ENCODE measurements around the gene ASTN1. TPM values are rescaled to one million over a fixed set of nuclear protein-coding genes. Genes with fewer than 3 reads are reported as not detected.

ASTN1 gene
- total RNA-seq, 6 experiments from 2014 or later: not detected

DNA sequence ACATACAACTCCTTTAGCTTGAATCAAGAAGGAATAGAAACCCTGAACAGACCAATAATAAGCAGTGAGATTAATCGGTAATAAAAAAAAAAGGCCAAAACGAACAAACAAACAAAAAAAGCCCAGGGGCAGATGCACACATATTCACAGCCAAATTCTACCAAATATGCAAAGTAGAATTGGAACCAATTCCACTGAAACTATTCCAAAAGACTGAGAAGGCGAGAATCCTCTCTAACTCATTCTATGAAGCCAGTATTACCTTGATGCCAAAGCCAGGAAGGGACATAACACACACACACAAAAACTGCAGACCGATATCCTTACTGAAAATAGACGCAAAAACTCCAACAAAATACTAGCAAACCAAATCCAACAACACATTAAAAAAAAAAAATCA, 161.6 kb downstream of the ASTN1 start:
- DNase-seq: no peak
- Mint-ChIP-seq H3K4me1 (ENCODE audit: low read depth) (no peaks in the 10 kb centered on the region), H3K27ac (no peak overlapping the region), H3K9me3 (peaks cover 13% of the 10 kb centered on the region), H3K4me3 (no peak overlapping the region), H3K36me3 (ENCODE audit: low read depth) (no peaks in the 10 kb centered on the region), H3K27me3 (ENCODE audit: insufficient read depth) (no peaks in the 10 kb centered on the region; the same call in 1 of the 2 replicates)
- TF ChIP-seq, protein P1, sequence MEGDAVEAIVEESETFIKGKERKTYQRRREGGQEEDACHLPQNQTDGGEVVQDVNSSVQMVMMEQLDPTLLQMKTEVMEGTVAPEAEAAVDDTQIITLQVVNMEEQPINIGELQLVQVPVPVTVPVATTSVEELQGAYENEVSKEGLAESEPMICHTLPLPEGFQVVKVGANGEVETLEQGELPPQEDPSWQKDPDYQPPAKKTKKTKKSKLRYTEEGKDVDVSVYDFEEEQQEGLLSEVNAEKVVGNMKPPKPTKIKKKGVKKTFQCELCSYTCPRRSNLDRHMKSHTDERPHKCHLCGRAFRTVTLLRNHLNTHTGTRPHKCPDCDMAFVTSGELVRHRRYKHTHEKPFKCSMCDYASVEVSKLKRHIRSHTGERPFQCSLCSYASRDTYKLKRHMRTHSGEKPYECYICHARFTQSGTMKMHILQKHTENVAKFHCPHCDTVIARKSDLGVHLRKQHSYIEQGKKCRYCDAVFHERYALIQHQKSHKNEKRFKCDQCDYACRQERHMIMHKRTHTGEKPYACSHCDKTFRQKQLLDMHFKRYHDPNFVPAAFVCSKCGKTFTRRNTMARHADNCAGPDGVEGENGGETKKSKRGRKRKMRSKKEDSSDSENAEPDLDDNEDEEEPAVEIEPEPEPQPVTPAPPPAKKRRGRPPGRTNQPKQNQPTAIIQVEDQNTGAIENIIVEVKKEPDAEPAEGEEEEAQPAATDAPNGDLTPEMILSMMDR (IDR thresholded peaks at IDR 0.05): no peak

DNA sequence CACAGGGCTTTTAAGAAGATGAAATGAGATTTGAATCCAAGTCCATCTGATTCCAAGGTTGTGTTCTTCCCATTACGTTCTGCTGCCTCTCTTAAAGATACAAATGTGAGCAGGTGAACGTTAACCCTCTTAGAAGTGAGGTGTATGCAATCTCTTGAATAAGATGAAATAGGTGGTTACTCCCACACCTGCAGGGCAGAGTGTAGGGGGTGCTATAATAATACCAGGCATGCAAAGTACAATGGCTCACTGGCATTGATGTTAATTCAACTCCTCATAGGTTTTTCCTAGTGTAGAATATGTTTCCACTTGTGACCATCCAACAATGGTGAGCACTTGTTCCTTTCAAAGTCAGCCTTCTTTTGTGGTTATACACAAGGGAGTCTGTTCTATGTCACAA, 163.0 kb downstream of the ASTN1 start:
- no peaks in the 10 kb centered on the region; the same call in 1 of the 2 replicates for H3K27me3 Mint-ChIP-seq (ENCODE audit: insufficient read depth)
- TF ChIP-seq, protein P1 (IDR thresholded peaks at IDR 0.05): no peak
- H3K4me3 Mint-ChIP-seq: no peak overlapping the region
- DNase-seq: no peak
- H3K27ac Mint-ChIP-seq: no peak overlapping the region
- no peaks in the 10 kb centered on the region for H3K4me1 Mint-ChIP-seq (ENCODE audit: low read depth)
- H3K9me3 Mint-ChIP-seq: peaks cover 22% of the 10 kb centered on the region
- H3K36me3 Mint-ChIP-seq (ENCODE audit: low read depth): no peaks in the 10 kb centered on the region

DNA sequence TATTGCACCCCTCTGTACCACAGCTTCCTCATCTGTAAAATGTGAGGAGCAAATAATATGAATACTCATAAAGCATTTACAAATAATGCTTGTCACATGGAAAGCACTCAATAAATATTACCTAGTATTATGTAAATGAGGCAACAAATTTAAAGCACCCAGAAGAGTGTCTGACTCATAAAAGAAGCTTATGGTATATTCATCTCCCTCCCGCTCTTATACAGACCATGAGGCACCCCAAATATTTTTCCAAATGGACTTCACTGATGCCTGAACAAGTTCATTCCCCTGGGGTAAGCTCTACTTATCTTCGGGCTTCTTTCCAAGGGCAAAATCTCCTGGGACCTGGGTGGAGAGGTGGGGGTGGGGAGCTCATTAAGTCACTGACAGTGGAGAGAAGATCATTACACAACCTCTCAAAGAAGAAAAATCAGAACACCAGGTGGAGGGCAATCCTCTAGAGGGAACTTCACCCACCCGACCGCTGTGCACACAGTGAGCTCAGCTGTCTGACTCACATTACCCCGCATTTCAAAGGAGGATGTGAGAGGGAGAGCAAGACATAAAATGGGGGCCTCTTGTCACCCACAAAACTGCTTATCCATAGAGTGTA, 166.2 kb downstream of the ASTN1 start:
- H3K27ac Mint-ChIP-seq: no peak overlapping the region
- H3K4me1 Mint-ChIP-seq (ENCODE audit: low read depth): no peaks in the 10 kb centered on the region
- H3K9me3 Mint-ChIP-seq: peaks cover 30% of the 10 kb centered on the region
- H3K27me3 Mint-ChIP-seq (ENCODE audit: insufficient read depth): no peaks in the 10 kb centered on the region; the same call in 1 of the 2 replicates
- no peak overlapping the region for H3K4me3 Mint-ChIP-seq
- no peaks in the 10 kb centered on the region for H3K36me3 Mint-ChIP-seq (ENCODE audit: low read depth)
- TF ChIP-seq, protein P1 (IDR thresholded peaks at IDR 0.05): no peak
- DNase-seq: no peak

DNA sequence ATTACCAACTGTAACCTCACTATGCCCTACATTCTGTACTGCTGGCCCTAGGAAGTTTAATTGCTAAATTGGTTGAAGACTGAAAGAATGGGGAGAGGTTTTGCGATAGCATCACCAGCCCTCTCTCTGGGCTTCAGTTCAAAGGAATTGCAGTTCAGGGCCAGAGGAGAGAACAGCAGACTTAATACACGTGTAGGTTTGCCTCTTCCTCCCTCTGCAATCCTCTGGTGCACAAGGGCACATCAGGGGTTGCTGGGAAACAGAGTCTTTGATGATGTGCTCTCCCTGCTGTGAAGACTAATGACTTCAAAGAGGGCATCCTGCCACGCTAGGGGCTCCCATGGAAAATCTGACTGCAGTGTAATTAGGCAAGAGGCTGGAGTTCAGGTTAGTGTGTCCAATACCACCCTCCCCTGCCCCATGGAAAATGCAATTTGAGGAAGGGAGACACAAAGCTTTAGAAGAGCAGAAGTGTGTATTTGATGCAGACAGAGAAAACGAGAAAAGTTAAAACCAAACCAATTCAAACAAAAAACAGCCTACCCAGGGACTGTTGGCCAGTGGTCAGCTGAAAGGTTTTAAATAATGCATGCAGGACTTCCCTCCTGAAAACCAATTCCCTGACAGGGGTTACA, 167.9 kb downstream of the ASTN1 start:
- H3K27me3 Mint-ChIP-seq (ENCODE audit: insufficient read depth): no peaks in the 10 kb centered on the region; the same call in 1 of the 2 replicates
- H3K9me3 Mint-ChIP-seq: peaks cover 23% of the 10 kb centered on the region
- no peaks in the 10 kb centered on the region for H3K4me1 Mint-ChIP-seq (ENCODE audit: low read depth)
- TF ChIP-seq, protein P1 (IDR thresholded peaks at IDR 0.05): no peak
- H3K4me3 Mint-ChIP-seq: no peak overlapping the region
- DNase-seq: no peak
- H3K36me3 Mint-ChIP-seq (ENCODE audit: low read depth): no peaks in the 10 kb centered on the region
- H3K27ac Mint-ChIP-seq: no peak overlapping the region

DNA sequence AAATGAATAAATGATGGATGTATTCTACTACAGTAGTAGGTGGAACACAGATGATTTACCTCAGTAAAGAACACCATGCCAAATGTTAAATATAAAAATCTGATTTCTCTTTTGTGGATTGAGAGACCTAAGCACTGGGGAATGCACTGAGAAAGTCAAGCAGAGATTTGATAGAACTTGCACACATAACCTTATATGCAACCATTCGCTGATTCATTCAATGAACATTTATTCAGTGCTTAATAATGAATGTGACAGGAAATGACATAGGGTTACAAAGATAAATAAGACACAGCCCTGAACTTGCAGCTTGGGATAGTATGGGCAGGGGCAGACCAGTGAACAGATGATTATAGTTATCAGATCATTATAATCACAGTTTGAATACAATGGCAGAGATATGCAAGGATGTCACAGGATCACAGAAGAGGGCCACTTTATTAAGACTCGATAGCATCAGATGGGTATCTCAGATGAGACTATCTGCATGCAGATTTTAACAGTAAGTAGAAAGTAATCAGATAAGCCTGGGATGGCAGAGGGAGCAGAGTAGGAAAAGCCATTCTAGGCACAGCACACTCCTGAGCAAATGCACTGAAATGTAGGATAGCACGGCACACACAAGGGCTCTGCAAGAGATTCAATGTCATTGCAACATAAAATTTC, 169.4 kb downstream of the ASTN1 start:
- H3K27me3 Mint-ChIP-seq (ENCODE audit: insufficient read depth): no peaks in the 10 kb centered on the region; the same call in 1 of the 2 replicates
- H3K4me1 Mint-ChIP-seq (ENCODE audit: low read depth): no peaks in the 10 kb centered on the region
- TF ChIP-seq, protein P1 (IDR thresholded peaks at IDR 0.05): no peak
- H3K27ac Mint-ChIP-seq: no peak overlapping the region
- H3K4me3 Mint-ChIP-seq: no peak overlapping the region
- H3K36me3 Mint-ChIP-seq (ENCODE audit: low read depth): no peaks in the 10 kb centered on the region
- DNase-seq: no peak
- H3K9me3 Mint-ChIP-seq: peaks cover 32% of the 10 kb centered on the region

All from HFFc6 (cell line).